Adrenal gland (tissue), 5 donors: ENCODE measurements around the gene ATP13A4.

Source experiments
- CTCF ChIP-seq, 6 experiments: fragments of 450-650 bp in 4 of 6; fragments of 200-600 bp in 2 of 6; sonication (generic) in 1 of 6; IDR thresholded peaks; 1 replicate in 5 of 6; 2 replicates in 1 of 6; pipeline versions ENCODE4 v1.5.1 to v1.8.0; 2016 to 2021; ENCODE audit warnings: antibody characterized with exemption in 6 of 6, mild to moderate bottlenecking in 2 of 6, moderate library complexity in 1 of 6
- POLR2A ChIP-seq, 2 donors: fragments of 450-650 bp; IDR thresholded peaks; one replicate each; pipeline ENCODE4 v1.6.1; 2017; ENCODE audit warnings: antibody characterized with exemption in 2 of 2, mild to moderate bottlenecking in 2 of 2, moderate library complexity in 1 of 2
- donor health status: DM: no; HTN: no; CAD: no.

- TF ChIP-seq CTCF (IDR thresholded peaks at IDR 0.05) (no peak), POLR2A (IDR thresholded peaks at IDR 0.05) (no peak)
Measured at GRCh38 chr3:193499801-193500485, 54.8 kb downstream of the ATP13A4 start.
